Measurements from ENCODE around the gene SLC24A3.

DNA sequence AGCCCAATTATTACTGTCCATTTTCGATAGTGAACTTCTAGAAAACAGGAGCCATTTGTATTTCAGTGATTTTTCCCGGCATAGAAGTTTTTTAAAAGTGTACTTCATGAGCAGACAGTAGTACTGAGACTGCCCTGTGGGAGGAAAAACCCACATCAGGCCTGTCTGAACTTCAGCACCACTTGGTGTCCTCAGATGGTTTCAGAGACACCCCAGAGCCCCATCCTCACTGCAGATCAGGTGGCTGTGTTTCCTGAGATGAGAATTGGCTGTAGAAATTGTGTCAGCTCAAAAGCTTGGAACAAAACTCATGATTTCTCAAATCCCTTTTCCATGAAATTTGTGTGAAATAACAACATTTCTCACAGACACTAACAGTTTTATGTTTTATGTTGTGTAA, 435.6 kb downstream of the SLC24A3 start:
- no peak for TF ChIP-seq POLR2A (IDR thresholded peaks at IDR 0.05; ENCODE audit: extremely low read depth, insufficient read length)
- TF ChIP-seq, protein P1, sequence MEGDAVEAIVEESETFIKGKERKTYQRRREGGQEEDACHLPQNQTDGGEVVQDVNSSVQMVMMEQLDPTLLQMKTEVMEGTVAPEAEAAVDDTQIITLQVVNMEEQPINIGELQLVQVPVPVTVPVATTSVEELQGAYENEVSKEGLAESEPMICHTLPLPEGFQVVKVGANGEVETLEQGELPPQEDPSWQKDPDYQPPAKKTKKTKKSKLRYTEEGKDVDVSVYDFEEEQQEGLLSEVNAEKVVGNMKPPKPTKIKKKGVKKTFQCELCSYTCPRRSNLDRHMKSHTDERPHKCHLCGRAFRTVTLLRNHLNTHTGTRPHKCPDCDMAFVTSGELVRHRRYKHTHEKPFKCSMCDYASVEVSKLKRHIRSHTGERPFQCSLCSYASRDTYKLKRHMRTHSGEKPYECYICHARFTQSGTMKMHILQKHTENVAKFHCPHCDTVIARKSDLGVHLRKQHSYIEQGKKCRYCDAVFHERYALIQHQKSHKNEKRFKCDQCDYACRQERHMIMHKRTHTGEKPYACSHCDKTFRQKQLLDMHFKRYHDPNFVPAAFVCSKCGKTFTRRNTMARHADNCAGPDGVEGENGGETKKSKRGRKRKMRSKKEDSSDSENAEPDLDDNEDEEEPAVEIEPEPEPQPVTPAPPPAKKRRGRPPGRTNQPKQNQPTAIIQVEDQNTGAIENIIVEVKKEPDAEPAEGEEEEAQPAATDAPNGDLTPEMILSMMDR (IDR thresholded peaks at IDR 0.05; ENCODE audit: low read depth, low read length) = no peak

All from NB4 (cell line).